Esophagus squamous epithelium (tissue), 5 donors: Measurements from ENCODE around the gene MOSMO. TPM values are rescaled to one million over a fixed set of nuclear protein-coding genes. Genes with fewer than 3 reads are reported as not detected.

Source experiments
- DNase-seq: peaks from one replicate; lab custom pipeline; 2025; lab: John Stamatoyannopoulos, UW
- H3K27ac ChIP-seq, 4 donors: fragments of 200-600 bp; sonication (generic); one replicate each; pipeline ENCODE4 v1.5.1; 2016 to 2019; ENCODE audit warnings: mild to moderate bottlenecking in 1 of 4
- H3K27me3 ChIP-seq, 4 donors: fragments of 200-600 bp; sonication (generic); 1 replicate in 3 of 4; 2 replicates in 1 of 4; pipeline versions ENCODE4 v1.5.1 to v1.6.0; 2017 to 2021; ENCODE audit warnings: antibody characterized with exemption in 1 of 4
- H3K36me3 ChIP-seq, 3 donors: fragments of 200-600 bp; sonication (generic); one replicate each; pipeline ENCODE4 v1.5.1; 2016 to 2019
- H3K4me1 ChIP-seq, 3 donors: fragments of 200-600 bp; sonication (generic); one replicate each; pipeline ENCODE4 v1.5.1; 2017 to 2019
- H3K4me3 ChIP-seq, 4 donors: fragments of 200-600 bp; sonication (generic); 1 replicate in 3 of 4; 2 replicates in 1 of 4; pipeline ENCODE4 v1.5.1; 2016 to 2019; ENCODE audit warnings: mild to moderate bottlenecking in 2 of 4, moderate library complexity in 1 of 4
- H3K9me3 ChIP-seq, 3 donors: fragments of 200-600 bp; sonication (generic); one replicate each; pipeline ENCODE4 v1.5.1; 2016 to 2019
- CTCF ChIP-seq, 6 experiments: fragments of 450-650 bp in 4 of 6; fragments of 200-600 bp in 2 of 6; sonication (generic) in 2 of 6; IDR thresholded peaks; one replicate each; pipeline ENCODE4 v1.5.1; 2016 to 2019; ENCODE audit warnings: antibody characterized with exemption in 6 of 6, mild to moderate bottlenecking in 4 of 6, moderate library complexity in 4 of 6
- POLR2A ChIP-seq, 4 donors: fragments of 450-650 bp; IDR thresholded peaks; one replicate each; pipeline ENCODE4 v1.6.1; 2017; ENCODE audit warnings: antibody characterized with exemption in 4 of 4, mild to moderate bottlenecking in 4 of 4, moderate library complexity in 3 of 4
- WGBS, 2 donors: methylation state at CpG; one replicate each; pipeline ENCODE4 v1.1.5; 2018; 5-methylcytosine and 5-hydroxymethylcytosine counted together
- intact Hi-C: fragments of 100-400 bp; cut with DNase I; formaldehyde crosslinking; loops from one replicate; pipeline ENCODE4 v1.15.0; 2022
- total RNA-seq, 4 donors: library from RNA; depleted of rRNA; stranded (reverse); fragments of >200 nt; gene quantifications; one replicate each; pipeline ENCODE4 v1.1.0, GENCODE V29; 2016
- donor health status: DM: yes; HTN: yes; CAD: no.

The MOSMO gene
- total RNA-seq, 4 donors from 2014 or later = 4.5 to 18.9 (median 12.5) TPM

GRCh38 chr16:22117609-22118008 lies 109.7 kb downstream of the MOSMO start:
- intact Hi-C loops = loop anchor here (10.0 kb wide), 1 partner anchor 47 kb away; the partner anchor contains the start of gene SDR42E2

GRCh38 chr16:22120440-22120839 lies 112.5 kb downstream of the MOSMO start:
- no peak for DNase-seq
- H3K27ac ChIP-seq = no peak overlapping the region

More at GRCh38 chr16:22117609-22118008, 109.7 kb downstream of the MOSMO start:
- Histone ChIP-seq H3K4me1 (no peaks in the 10 kb centered on the region), H3K36me3 (no peaks in the 10 kb centered on the region), H3K4me3 (no peak overlapping the region), H3K27me3 (peaks cover 0 to under 1% (median 0%) of the 10 kb centered on the region in 4 donors), H3K27ac (no peak overlapping the region), H3K9me3 (no peaks in the 10 kb centered on the region)
- no peak for DNase-seq
- WGBS, 2 donors = 90 to 100% methylated on average over 2 of the region's 2 CpGs
- TF ChIP-seq POLR2A (IDR thresholded peaks at IDR 0.05) (no peak), CTCF (IDR thresholded peaks at IDR 0.05) (no peak)

DNA sequence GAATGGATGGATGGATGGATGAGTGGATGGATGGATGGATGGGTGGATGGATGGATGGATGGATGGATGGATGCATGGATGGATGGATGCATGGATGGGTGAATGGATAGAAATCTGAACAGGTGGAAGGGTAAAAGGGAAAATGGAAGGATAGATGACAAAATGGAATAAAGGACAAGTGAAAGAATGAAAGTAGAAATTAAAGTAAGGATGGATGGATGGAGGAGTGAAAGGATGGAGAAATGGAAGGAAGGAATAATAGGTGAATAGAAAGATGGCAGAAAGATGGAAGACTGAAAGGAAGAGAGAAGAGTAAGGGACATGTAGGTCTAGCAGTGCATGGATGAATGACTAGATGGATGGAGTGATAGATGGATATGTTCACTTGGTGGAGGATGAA lies 114.3 kb downstream of the MOSMO start:
- H3K27me3 ChIP-seq = no peaks in the 10 kb centered on the region
- intact Hi-C loops = no loop called here
- no peak for TF ChIP-seq CTCF (IDR thresholded peaks at IDR 0.05)
- TF ChIP-seq POLR2A (IDR thresholded peaks at IDR 0.05) = no peak
- no peaks in the 10 kb centered on the region for H3K4me1 ChIP-seq
- no peaks in the 10 kb centered on the region for H3K36me3 ChIP-seq
- H3K4me3 ChIP-seq = no peak overlapping the region
- no peak for DNase-seq
- H3K9me3 ChIP-seq = no peaks in the 10 kb centered on the region
- H3K27ac ChIP-seq = no peak overlapping the region

More at GRCh38 chr16:22120440-22120839, 112.5 kb downstream of the MOSMO start:
- TF ChIP-seq CTCF (IDR thresholded peaks at IDR 0.05) = no peak
- no peak for TF ChIP-seq POLR2A (IDR thresholded peaks at IDR 0.05)
- H3K4me1 ChIP-seq = no peaks in the 10 kb centered on the region
- no peaks in the 10 kb centered on the region for H3K27me3 ChIP-seq
- no peaks in the 10 kb centered on the region for H3K9me3 ChIP-seq
- 78 to 85% methylated on average over 3 of the region's 3 CpGs for WGBS, 2 donors
- H3K4me3 ChIP-seq = no peak overlapping the region
- intact Hi-C loops = no loop called here
- H3K36me3 ChIP-seq = no peaks in the 10 kb centered on the region

DNA sequence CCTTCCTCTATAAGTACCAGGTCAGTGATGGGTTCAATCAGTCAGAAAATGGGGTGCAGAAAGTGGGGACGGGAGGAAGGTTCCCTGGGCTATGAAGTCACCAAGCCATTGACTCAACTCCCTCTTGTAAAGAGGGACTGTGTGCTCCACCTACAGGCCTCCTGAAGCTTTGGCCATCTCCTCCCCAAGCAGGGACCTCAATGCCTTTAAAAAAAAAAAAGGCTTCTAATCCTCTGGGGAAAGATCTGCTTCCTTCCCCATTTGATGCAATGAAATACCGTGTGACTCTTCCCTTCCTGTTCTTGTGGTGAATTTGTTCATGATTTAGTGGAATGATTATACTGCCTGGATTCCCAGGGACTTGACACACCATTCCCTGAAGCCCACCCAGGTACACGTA lies 115.2 kb downstream of the MOSMO start:
- Histone ChIP-seq H3K9me3 (no peaks in the 10 kb centered on the region), H3K4me1 (no peaks in the 10 kb centered on the region), H3K4me3 (no peak overlapping the region), H3K36me3 (no peaks in the 10 kb centered on the region), H3K27me3 (peaks cover 0 to under 1% (median 0%) of the 10 kb centered on the region in 4 donors), H3K27ac (no peak overlapping the region)
- DNase-seq = no peak
- intact Hi-C loops = no loop called here
- TF ChIP-seq POLR2A (IDR thresholded peaks at IDR 0.05) = no peak
- TF ChIP-seq CTCF (IDR thresholded peaks at IDR 0.05) = no peak
- WGBS, 2 donors = 42 to 46% methylated on average over 3 of the region's 3 CpGs

GRCh38 chr16:22123759-22124490 lies 116.0 kb downstream of the MOSMO start:
- Histone ChIP-seq H3K9me3 (no peaks in the 10 kb centered on the region), H3K4me3 (no peak overlapping the region), H3K36me3 (no peaks in the 10 kb centered on the region), H3K27me3 (peaks cover 0 to 6% (median 0%) of the 10 kb centered on the region in 4 donors), H3K27ac (no peak overlapping the region), H3K4me1 (no peaks in the 10 kb centered on the region)
- WGBS, 2 donors = 93 to 100% methylated on average over 3 to 5 of the region's 7 CpGs
- TF ChIP-seq CTCF (IDR thresholded peaks at IDR 0.05) = no peak
- no peak for TF ChIP-seq POLR2A (IDR thresholded peaks at IDR 0.05)
- no peak for DNase-seq
- intact Hi-C loops = no loop called here
